Measurements from ENCODE around the gene SH2B3.

DNA sequence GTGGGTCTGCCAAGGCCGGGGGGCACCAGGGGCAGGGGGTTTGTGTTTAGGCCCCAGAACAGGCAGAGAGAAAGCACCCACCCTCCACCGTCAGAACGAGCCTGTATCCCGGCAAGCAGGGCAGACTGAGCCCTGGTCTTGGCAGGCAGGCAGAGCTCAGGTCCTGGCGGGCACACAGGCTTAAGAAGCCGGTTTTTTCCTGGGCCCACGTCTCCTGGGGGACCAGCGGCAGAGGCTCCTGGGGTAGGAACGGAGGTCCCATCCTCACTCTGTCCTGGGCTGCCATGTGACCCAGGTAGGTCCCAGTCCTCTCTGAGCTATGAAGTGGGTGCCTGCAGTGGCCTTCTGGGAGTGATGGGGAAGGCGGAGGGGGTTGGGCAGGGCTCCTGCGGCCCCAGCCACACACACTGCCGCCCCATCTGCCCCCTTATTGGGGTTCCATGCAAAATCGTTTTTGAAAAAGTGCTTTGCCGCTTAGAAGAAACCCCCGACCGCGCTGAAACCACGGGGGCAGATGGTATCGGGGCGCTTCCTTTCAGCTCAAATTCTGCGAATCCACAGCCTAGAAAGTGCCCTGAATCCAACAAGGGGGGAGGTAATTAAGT, 24.2 kb downstream of the SH2B3 start:
- TF ChIP-seq, protein P1, sequence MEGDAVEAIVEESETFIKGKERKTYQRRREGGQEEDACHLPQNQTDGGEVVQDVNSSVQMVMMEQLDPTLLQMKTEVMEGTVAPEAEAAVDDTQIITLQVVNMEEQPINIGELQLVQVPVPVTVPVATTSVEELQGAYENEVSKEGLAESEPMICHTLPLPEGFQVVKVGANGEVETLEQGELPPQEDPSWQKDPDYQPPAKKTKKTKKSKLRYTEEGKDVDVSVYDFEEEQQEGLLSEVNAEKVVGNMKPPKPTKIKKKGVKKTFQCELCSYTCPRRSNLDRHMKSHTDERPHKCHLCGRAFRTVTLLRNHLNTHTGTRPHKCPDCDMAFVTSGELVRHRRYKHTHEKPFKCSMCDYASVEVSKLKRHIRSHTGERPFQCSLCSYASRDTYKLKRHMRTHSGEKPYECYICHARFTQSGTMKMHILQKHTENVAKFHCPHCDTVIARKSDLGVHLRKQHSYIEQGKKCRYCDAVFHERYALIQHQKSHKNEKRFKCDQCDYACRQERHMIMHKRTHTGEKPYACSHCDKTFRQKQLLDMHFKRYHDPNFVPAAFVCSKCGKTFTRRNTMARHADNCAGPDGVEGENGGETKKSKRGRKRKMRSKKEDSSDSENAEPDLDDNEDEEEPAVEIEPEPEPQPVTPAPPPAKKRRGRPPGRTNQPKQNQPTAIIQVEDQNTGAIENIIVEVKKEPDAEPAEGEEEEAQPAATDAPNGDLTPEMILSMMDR (IDR thresholded peaks at IDR 0.05) = no peak
- TF ChIP-seq POLR2A (IDR thresholded peaks at IDR 0.05) = no peak

All from thyroid gland (tissue), 4 donors.